Omental fat pad (tissue), 4 donors: Measurements from ENCODE around the gene TRMT112. TPM values are rescaled to one million over a fixed set of nuclear protein-coding genes. Genes with fewer than 3 reads are reported as not detected.

ENCODE experiments used
- ATAC-seq: fragments of 150-250 bp; one replicate; pipeline ENCODE4 v1.9.1; 2016; ENCODE audit warnings: mild to moderate bottlenecking, moderate library complexity; ENCODE audit not compliant: low FRiP score
- DNase-seq: peaks from one replicate; pipeline ENCODE4 v3.0.0-alpha.2; 2019; ENCODE audit warnings: low spot score
- CTCF ChIP-seq, 3 donors: fragments of 450-650 bp; IDR thresholded peaks; one replicate each; pipeline ENCODE4 v1.5.1; 2016 to 2017; ENCODE audit warnings: antibody characterized with exemption in 3 of 3, mild to moderate bottlenecking in 3 of 3, moderate library complexity in 2 of 3
- total RNA-seq, 4 donors: library from RNA; depleted of rRNA; stranded (reverse); fragments of >200 nt; gene quantifications; one replicate each; pipeline ENCODE4 v1.1.0, GENCODE V29; 2016

Gene TRMT112
- total RNA-seq, 4 donors from 2014 or later, result 180 to 263 (median 215) TPM

GRCh38 chr11:64283092-64283491, 34.3 kb downstream of the TRMT112 start:
- no peak for DNase-seq
- no peak for TF ChIP-seq CTCF (IDR thresholded peaks at IDR 0.05)
- no peak for ATAC-seq

DNA sequence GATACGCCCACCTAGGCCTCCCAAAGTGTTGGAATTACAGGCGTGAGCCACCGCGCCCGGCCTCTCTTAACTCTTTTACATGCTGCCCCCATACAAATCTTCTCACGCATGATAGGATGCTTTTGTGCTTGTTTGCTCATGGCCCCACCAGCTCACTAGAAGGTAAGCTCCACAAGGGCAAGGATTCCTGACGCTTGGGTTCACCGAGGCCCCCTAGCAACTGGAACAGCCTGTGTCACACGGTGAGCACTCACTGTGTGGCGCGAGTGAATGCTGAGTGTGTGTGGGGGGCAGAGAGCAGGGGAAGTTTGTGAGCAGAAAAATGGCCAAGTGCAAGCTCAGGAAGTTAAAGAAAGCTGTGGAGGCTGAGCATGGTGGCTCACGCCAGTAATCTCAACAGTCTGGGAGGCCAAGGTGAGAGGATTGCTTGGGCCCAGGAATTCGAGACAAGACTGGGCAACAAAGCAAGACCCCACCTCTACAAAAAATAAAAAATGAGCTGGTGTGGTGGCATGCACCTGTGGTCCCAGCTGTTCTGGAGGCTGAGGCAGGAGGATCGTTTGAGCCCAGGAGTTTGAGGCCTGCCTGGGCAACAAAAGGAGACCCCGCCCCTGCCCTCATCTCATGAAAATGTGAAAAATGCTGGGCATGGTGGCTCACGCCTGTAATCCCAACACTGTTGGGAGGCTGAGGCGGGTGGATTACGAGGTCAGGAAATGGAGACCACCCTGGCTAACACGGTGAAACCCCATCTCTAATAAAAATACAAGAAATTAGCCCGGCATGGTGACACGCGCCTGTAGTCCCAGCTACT, 35.2 kb downstream of the TRMT112 start:
- ATAC-seq (no peak), DNase-seq (no peak)
- TF ChIP-seq CTCF (IDR thresholded peaks at IDR 0.05), result no peak

DNA sequence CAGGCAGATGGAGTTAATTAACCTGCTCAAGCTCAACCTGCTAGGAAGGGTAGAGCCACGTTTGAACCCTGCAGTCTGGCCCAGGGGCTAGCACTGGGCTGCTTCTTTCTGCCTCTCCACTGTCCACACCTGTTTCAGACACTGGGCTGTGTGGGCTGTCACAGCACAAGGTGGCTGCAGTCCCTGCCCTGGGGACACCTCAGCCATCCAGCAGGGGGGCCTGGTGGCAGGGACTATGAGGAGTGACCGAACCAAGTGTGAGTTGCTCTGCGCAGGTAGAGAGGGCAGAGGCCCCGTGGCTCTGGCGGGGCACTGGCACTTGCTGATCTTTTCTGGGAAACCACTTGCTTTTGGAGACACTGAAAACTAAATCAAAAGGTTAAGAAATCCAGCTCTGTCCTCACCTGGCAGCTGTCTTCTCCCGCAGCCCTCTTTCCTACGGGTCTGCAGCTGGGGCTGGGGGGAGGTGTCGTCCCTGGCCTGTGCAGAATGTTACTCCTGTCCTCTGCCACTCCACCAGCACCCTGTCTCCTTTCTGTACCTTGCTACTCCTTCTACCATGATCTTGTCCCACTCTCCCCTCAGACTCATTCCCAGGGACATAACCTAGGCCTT, 38.7 kb downstream of the TRMT112 start:
- no peak for DNase-seq
- ATAC-seq, result no peak

DNA sequence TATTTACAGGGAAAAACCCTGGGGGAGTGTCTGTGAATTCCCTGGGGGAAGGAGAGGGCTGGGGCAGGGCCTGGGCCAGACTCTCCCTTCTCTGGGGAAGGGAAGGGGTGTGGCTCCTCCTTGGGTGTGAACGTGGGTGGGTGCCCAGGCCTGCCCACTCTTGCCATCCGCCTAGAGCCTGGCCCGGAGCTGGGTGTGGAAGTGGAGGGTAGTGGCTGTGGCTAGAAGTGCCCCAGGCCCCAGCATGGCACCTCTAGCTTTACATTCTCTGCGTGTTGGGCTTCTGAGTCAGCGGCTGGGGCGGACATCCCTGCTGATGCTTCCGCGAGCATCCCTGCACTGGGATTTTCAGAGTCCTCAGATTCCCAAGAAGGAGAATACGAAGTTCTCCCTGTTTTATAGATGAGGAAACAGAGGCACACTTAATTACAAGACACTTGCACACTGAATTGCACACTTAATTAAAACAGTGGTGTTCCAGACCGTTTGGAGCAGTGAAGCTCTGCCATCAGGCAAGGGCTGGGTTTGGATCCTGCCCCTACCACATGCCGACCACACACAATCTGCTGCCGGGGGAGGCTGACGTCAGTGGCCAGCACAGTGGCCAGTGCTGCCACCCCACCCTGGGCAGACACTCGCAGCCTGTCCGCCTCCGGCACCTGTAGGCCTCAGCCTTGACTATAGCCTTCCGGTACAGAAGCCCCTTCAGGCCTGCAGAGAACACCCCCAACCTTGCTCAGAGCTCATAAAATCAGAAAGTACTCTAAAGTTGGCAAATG, 40.5 kb downstream of the TRMT112 start:
- DNase-seq, result no peak
- peak; percentile 67 for ATAC-seq
- TF ChIP-seq CTCF (IDR thresholded peaks at IDR 0.05), result no peak

More for the DNA sequence above, 38.7 kb downstream of the TRMT112 start:
- TF ChIP-seq CTCF (IDR thresholded peaks at IDR 0.05), result no peak

DNA sequence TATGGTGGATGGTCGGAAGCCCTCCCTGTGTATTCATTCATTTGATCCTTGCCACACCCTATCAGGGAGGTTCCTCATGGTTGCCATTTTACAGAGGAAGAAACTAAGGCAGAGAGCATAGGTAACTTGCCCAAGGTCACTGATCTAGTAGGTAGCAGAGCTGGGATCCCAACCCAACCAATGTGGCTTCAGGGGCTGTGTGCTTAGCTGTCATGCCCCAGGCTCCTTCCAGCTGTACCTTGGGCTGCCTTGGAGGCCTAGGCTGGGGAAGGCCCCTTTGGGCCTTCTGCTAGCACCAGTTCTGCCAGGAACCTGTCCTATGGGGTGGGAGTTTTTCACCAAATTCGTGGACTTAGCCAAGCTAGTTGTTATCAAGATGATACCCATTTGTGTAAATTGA, 41.5 kb downstream of the TRMT112 start:
- no peak for TF ChIP-seq CTCF (IDR thresholded peaks at IDR 0.05)
- ATAC-seq (no peak), DNase-seq (no peak)

- no peak for DNase-seq
- ATAC-seq, result no peak
- no peak for TF ChIP-seq CTCF (IDR thresholded peaks at IDR 0.05)
Measured at GRCh38 chr11:64275031-64275800, 42.1 kb downstream of the TRMT112 start.
